Measurements from ENCODE around the gene ZNF148. TPM values are rescaled to one million over a fixed set of nuclear protein-coding genes. Genes with fewer than 3 reads are reported as not detected.

Gene ZNF148
- polyA plus RNA-seq, 5 donors = 22.5 to 42.3 (median 40.6) TPM

- no peak for DNase-seq
These were observed 85.6 kb downstream of the ZNF148 start for GRCh38 chr3:125289429-125289981.

- DNase-seq = no peak
These were observed 87.9 kb downstream of the ZNF148 start for GRCh38 chr3:125287248-125287647.

- no peak for DNase-seq
These were observed 93.7 kb downstream of the ZNF148 start for GRCh38 chr3:125281381-125281780.

- DNase-seq = no peak
These were observed 94.3 kb downstream of the ZNF148 start for GRCh38 chr3:125280668-125281361.

- DNase-seq = no peak
These were observed 97.0 kb downstream of the ZNF148 start for GRCh38 chr3:125278155-125278554.

- DNase-seq = no peak
These were observed 104.0 kb downstream of the ZNF148 start for GRCh38 chr3:125271127-125271526.

GRCh38 chr3:125267460-125267859 lies 107.7 kb downstream of the ZNF148 start:
- no peak for DNase-seq

GRCh38 chr3:125266971-125267370 lies 108.2 kb downstream of the ZNF148 start:
- DNase-seq = no peak

GRCh38 chr3:125262161-125262560 lies 113.0 kb downstream of the ZNF148 start:
- peak; percentile 4 to 28 for DNase-seq

- no peak for DNase-seq
These were observed 114.1 kb downstream of the ZNF148 start for GRCh38 chr3:125261031-125261430.

- no peak for DNase-seq
These were observed 115.0 kb downstream of the ZNF148 start for GRCh38 chr3:125260158-125260557.

GRCh38 chr3:125257536-125257935 lies 117.6 kb downstream of the ZNF148 start:
- no peak for DNase-seq

GRCh38 chr3:125256675-125257074 lies 118.5 kb downstream of the ZNF148 start:
- DNase-seq = no peak

- DNase-seq = no peak
These were observed 124.2 kb downstream of the ZNF148 start for GRCh38 chr3:125250973-125251372.

GRCh38 chr3:125246237-125246636 lies 128.9 kb downstream of the ZNF148 start:
- no peak for DNase-seq

GRCh38 chr3:125245521-125245920 lies 129.6 kb downstream of the ZNF148 start:
- DNase-seq = no peak

GRCh38 chr3:125240496-125240895 lies 134.6 kb downstream of the ZNF148 start:
- DNase-seq = no peak

GRCh38 chr3:125239266-125239665 lies 135.9 kb downstream of the ZNF148 start:
- DNase-seq = no peak

- no peak for DNase-seq
These were observed 136.4 kb downstream of the ZNF148 start for GRCh38 chr3:125238759-125239158.

- peak; percentile 28 to 35 for DNase-seq
These were observed 138.7 kb downstream of the ZNF148 start for GRCh38 chr3:125236331-125236903.

- DNase-seq = no peak
These were observed 140.3 kb downstream of the ZNF148 start for GRCh38 chr3:125234831-125235230.

GRCh38 chr3:125232401-125232800 lies 142.7 kb downstream of the ZNF148 start:
- no peak for DNase-seq

GRCh38 chr3:125231895-125232294 lies 143.2 kb downstream of the ZNF148 start:
- no peak for DNase-seq

Measured in right lung (tissue), 5 donors.